Activated CD8-positive, alpha-beta memory T cell treated with anti-CD3 and anti-CD28 coated beads for 36 hours (primary cell): ENCODE measurements around the gene B3GALT2. TPM values are rescaled to one million over a fixed set of nuclear protein-coding genes. Genes with fewer than 3 reads are reported as not detected.
"Not testable (repeated sequence)": the region's sequence is repeated elsewhere in the genome, so short reads cannot be mapped to it uniquely, and the experiment has no call there.

ENCODE experiments used
- CTCF ChIA-PET: fragments of 350-600 bp; sonication (Branson Sonifier 250); formaldehyde crosslinking; loops from one replicate; lab custom pipeline; 2021; ENCODE audit warnings: antibody characterized with exemption; lab: Charles Lee
- POLR2A ChIA-PET: fragments of 350-600 bp; sonication (Branson Sonifier 250); formaldehyde crosslinking; loops from one replicate; lab custom pipeline; 2021; ENCODE audit warnings: antibody characterized with exemption; lab: Charles Lee
- total RNA-seq, 2 experiments: library from RNA; stranded (reverse); gene quantifications; one replicate each; pipeline ENCODE4 v1.2.3, GENCODE V29; 2021

The B3GALT2 gene, protein sequence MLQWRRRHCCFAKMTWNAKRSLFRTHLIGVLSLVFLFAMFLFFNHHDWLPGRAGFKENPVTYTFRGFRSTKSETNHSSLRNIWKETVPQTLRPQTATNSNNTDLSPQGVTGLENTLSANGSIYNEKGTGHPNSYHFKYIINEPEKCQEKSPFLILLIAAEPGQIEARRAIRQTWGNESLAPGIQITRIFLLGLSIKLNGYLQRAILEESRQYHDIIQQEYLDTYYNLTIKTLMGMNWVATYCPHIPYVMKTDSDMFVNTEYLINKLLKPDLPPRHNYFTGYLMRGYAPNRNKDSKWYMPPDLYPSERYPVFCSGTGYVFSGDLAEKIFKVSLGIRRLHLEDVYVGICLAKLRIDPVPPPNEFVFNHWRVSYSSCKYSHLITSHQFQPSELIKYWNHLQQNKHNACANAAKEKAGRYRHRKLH
- under 1 TPM; 0.13 TPM for total RNA-seq

DNA sequence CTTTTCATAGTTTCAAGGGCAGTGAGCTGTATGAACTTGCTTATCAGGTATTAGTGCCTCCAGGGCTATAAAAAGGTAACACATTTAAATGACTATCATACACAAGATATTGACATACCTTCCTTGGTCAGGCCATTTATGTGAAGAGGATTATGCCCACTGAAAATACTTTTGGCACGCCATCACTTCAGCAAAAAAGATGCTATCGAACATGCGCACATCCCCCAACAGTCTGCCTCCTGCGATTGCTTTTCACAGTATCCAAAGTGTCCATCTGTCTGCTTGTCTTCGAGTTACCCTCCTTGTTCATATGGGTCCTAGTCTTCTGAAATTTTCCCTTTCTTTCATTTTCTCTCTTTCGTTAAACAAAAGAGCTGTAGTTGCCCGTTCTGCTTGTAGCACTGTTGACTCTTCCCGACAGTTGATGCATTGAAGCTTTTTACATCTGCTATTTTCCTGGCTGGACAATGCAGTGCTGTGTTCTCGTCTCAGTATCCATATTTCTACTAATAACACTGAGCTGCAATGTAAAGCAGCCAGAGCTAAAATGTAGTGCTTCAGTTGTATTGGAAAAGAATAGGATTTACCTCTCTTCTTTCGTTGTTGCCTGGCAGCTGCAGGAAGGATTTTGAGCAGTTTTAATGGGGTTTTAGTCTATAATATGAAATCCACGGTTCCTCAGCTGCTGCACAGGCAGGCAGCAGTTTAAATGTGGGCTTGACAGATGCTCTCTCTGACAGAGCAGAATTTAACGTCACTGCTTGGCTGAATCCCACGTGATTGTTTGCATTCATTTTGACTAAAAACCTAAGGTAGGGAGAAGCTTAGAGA lies at the start of gene B3GALT2:
B3GALT2 (minus strand) TSS at position 713 of the 831 bp plus-strand sequence. CDS start 5,051 bp downstream, outside the sequence.
- CTCF ChIA-PET: no interaction called here
- POLR2A ChIA-PET: interaction anchor here (0.8 kb wide), 1 partner anchor 82 kb away, joined by 4 read pairs; no protein-coding TSS in a partner anchor

DNA sequence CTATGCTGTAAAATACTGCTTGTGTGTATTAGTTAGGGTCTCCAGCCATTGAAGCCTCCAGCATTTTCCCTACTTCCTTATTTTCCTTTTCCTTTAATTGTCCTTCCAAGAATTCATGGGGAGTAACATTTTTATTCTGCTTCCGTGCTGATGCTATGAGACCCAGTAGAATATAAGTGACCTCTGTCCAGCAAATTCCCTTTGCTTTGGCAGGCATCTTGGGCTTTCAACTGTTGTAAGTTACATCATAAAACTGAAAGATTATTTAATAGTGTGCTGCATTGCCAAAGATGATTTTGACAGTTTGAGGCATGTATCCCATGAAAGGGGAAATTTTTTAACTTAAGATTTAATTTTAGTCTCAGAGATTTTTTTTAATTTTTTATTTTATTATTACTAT lies 48.1 kb upstream of the B3GALT2 start:
- ChIA-PET POLR2A (no interaction called here), CTCF (no interaction called here)

DNA sequence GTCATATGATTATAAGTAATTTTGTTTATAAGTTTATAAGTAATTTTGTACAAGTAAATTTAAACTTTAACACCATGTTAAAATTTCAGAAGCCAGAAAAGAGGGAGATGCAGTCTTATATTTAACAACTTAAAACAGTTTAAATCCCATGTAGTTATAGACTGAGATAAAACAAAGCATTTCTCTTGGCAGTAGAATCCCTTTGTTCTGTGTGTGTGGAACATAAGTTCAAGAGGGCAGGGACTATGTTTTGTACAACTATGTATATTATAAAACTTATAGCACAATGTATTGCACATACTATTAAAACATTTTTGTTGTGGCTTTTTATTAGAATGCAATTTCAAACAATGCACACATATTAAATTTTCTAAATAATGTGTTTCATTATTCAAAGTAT lies 44.7 kb upstream of the B3GALT2 start:
- POLR2A ChIA-PET, CTCF ChIA-PET: not testable (repeated sequence)

DNA sequence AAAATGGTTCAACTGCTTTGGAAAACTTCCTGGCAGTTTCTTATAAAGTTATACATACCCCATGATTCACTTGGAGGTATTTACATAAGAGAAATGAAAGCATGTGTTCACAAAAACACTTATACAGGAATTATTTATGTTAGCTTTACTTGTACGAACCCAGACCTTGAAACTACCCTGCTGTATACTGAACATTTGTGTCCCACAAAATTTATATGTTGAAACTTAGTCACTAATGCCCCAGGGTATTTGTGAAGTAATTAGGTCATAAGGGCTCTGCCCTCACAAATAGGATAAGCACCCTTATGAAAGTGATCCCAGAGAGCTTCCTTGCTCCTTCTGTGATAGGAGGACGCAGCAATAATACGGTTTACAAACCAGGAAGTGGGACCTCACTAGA lies 42.7 kb upstream of the B3GALT2 start:
- POLR2A ChIA-PET: no interaction called here
- CTCF ChIA-PET: no interaction called here

DNA sequence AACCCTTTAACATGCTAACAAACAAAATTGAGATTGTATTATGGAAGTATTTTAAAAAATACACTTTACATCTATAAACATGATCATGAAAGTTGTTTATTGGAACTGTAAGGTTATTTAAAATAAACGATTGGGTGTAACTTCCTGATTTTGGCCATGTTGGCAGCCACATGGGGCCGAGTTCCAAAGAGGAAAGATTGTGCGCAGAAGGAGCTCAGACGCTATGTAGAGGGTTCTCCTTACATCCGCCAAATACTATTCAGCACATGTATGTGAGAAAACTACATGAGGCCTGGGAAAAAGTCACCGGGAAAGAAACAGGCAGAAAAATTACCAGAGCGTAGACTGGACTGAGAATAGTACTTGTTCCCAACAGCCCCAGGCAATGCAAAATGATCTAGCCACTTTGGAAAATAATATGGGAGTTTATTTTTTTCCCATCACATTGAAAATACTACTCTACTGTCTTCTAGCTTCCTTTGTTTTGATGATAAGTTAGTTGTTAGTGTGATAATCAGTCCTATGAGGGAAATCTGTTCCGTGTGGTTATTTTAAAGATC lies 35.7 kb upstream of the B3GALT2 start:
- CTCF ChIA-PET: no interaction called here

DNA sequence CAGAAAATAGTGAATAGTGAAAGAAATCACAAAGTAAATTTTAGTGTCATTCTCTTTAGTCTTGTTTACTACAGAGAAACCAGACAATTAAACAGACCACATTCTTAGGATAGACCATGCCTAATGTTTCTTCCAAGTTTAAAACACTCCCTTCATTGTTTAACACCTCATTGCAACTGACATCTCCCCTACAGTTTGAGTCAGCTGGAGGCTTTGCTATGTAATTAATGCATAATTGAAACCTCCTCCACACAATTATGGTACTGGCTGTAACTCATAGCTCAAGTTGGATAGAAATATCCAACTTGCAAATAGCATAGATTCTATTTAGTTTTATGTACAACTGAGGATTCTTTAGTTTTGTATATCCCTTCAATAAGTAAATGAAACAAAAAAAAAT lies 35.2 kb upstream of the B3GALT2 start:
- CTCF ChIA-PET: no interaction called here
- POLR2A ChIA-PET: no interaction called here

More for the DNA sequence above, 35.7 kb upstream of the B3GALT2 start:
- POLR2A ChIA-PET: interaction anchor here (0.5 kb wide), 1 partner anchor 124 kb away, joined by 6 read pairs; no protein-coding TSS in a partner anchor

DNA sequence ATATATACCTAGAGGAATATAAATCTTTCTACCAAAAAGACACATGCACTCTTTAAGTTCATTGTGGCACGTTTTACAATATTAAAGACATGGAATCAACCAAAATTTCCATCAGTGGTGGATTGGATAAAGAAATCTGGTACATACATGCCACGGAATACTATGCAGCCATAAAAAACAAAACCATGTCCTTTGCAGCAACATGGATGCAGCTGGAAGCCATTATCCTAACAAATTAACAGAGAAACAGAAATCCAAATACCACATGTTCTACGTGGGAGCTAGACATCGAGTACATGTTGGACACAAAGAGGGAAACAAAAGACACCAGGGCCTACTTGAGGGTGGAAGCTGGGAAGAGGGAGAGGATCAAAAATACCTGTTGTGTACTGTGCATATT lies 33.0 kb upstream of the B3GALT2 start:
- POLR2A ChIA-PET: no interaction called here
- CTCF ChIA-PET: no interaction called here

DNA sequence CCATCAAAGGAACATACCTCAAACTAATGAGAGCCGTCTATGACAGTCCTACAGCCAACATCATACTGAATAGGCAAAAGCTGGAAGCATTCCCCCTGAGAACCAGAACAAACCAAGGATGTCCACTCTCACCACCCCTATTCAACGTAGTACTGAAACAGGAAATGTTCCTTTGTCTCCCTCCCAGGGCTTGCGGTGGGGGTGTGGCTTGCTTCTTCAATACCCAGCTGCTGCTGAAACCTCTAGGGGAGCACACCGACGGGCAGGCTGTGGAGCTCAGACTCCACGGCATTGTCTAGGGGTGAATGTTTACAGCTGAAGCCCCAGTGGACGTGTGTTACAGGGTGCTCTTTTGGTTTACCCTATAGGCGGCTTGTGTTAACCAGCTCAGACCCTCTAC lies 30.5 kb upstream of the B3GALT2 start:
- ChIA-PET CTCF (no interaction called here), POLR2A (no interaction called here)

DNA sequence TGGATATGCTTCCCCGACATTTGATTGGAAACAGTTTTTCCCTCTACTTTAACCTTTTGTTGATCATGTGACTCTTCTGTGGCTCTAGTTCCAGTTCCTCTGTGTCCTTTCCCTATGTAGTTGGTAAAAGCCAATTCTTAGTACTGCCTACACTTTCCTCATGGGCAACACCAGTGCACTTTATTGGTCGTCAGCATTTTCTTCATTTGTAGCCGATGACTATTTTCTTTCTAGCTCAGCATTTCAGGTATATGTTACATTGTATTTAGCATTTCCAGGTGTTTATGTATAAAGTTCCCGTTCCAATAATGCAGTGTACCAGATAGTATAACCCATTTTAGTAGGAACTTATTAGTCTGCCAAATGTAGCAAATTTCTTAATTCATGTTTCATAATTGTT lies 27.6 kb upstream of the B3GALT2 start:
- CTCF ChIA-PET: no interaction called here

DNA sequence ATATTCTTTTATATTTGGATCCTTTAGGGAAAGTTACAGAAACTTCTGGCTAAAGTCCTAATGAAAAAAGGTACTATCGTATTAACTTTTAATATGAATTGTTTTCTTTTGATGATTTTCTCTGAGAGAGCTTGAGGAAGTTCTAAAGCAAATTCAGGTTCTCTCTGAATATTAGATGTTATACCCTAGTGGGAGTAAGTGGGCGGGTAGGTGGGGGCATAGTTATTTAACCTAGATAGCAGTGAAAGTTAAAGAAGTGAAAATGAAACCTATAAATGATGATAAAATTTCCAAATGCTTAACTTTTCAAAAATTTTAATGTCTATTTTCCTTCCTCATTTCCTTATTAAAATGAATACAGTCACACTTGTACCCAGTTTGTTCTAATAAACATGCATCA lies 26.2 kb upstream of the B3GALT2 start:
- POLR2A ChIA-PET: no interaction called here
- CTCF ChIA-PET: no interaction called here

More for the DNA sequence above, 27.6 kb upstream of the B3GALT2 start:
- POLR2A ChIA-PET: no interaction called here

DNA sequence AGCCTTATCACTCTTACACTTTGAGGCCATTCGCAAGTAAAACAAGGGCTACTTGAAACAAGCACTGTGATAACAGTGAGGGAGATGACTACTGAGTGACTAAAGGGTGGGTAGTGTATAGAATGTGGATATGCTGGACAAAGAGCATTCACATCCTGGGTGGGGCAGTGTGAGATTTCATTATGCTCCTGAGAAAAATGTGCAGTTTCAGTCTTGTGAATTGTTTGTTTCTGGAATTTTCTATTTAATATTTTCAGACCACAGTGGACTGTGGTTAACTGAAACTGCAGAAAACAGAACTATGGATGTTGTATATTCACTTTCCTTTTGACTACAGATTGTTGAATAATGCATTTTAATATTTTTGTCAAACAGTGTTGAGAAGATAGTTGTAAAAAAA lies 25.1 kb upstream of the B3GALT2 start:
- CTCF ChIA-PET: no interaction called here
- POLR2A ChIA-PET: no interaction called here

DNA sequence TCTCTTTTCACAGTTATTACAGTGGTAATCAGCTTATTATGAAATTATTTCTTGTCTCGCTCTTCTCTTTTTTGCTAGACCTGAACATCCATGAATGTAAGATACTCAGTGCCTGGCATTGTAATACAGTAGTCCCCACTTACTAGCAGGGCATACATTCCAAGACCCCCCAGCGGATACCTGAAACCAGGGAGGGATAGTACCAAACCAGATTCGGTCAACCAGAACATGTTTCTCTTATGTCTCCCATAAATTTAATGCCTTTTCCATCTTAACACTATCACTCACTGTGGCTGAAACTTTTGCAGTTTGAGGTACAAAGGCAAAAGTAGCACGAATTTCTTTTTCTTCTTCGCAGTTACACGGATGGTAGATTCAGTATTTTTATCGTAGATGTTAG lies 24.6 kb upstream of the B3GALT2 start:
- POLR2A ChIA-PET: no interaction called here
- CTCF ChIA-PET: no interaction called here

DNA sequence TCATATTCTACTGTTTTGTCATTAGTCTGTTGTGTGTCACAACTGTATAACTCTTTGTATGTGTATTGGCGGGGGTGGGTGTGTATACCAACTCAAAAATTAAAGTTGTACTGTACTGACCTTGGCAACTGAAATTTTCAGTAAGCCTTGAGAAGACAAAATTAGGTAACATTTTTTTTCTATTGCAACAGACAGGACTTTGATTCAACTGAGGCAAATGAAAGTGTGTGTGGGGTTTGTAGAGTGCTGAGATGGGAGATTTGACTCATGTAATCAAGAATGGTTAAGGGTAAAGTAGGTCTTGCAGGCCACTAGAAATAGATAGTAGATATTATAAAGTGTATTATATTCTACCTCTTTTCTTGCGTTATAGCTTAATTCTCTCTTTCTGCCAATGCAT lies 14.6 kb upstream of the B3GALT2 start:
- ChIA-PET POLR2A (no interaction called here), CTCF (no interaction called here)

DNA sequence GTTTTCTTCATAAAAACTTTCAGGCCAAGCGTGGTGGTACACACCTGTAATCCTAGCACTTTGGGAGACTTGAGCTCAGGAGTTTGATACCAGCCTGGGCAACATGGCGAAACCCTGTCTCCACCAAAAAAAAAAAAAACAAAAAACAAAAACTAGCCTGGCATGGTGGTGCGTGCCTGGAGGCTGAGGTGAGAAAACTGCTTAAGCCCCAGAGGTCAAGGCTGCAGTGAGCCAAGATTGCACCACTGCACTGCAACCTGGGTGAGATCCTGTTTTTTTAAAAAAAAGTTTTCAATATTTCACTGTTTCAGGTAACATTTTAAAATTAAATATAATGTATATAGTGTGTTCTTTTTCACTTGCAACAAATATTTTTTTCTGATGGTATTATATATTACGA lies 13.5 kb upstream of the B3GALT2 start:
- CTCF ChIA-PET: no interaction called here

DNA sequence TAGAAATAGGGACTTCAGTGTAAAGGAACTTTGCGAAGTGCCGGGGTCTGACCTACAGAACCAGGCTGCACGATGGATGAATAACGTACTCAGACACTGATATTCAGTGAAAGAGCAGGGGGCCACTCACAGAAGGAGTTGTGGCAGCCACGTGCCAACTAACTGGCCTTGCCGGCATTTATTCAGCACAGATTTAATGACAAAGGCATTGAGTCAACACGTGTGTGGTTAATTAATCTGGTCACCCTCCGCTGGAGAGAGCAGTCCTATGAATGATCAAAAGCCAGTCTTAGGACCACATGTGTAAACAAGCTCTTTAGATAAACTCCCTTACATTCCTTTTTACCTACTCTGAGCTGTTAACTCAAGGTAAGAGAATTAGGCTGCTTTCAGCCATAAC lies 6.2 kb upstream of the B3GALT2 start:
- ChIA-PET CTCF (no interaction called here), POLR2A (no interaction called here)

More for the DNA sequence above, 13.5 kb upstream of the B3GALT2 start:
- POLR2A ChIA-PET: no interaction called here

DNA sequence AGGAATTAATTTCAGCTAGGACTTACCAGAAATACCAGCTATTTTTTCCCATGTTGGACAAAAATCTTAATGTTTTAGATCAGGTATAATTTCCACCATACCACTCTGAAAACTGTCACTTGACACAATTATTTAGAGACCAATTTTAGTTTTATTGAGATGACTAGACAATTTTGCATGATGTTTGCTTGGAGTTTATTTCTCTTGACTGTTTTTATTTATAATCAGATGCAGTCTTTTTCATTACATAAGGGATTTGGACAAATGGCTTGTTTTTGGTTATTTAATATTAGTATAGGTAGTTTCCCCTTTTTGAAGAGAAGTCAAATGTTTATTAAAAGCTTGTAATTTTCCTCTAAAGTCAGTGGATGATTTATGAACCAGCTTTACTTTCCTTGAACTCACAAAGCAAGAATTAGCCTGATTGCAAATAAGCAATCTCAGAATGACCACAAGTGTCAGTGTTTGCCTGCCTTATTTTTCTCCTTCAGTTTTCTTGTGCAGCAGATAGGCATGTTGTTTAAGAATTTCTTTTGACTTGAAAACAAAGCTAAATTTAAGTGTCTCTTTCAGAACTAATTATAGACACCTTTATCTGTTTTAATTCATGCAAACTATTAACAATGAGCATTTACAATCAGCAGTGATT lies 3.8 kb upstream of the B3GALT2 start:
- CTCF ChIA-PET: no interaction called here
- POLR2A ChIA-PET: no interaction called here

DNA sequence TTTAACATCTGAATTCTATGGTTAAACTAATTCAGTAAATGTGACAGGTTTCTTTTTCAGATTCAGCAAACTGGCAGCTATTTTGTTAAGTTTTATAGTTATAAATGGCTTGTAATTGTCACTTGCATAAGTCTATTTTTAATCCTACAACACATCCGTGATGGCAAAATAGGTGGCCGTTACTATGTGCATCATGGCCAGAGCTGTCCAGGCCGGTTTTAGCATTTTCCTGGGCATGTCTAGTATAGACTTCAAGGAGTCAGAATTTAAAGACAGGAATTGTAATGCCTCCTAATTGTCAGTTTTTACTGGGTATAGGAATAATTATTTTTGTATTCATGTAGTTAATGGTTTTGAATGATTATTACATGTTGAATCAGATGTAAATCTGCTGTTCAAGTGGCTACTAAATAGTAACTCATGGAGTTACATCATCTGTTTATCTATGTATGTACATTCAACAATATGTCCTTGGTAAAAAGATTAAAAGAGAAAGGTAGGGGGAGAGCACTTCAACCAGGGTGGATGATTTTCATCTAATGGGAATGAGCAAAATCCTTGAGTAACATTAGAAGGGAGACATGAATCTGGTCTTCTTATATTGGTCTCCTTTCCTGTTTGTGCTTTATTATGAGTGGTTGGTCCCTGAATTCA lies 3.2 kb upstream of the B3GALT2 start:
- CTCF ChIA-PET: no interaction called here
- POLR2A ChIA-PET: no interaction called here

DNA sequence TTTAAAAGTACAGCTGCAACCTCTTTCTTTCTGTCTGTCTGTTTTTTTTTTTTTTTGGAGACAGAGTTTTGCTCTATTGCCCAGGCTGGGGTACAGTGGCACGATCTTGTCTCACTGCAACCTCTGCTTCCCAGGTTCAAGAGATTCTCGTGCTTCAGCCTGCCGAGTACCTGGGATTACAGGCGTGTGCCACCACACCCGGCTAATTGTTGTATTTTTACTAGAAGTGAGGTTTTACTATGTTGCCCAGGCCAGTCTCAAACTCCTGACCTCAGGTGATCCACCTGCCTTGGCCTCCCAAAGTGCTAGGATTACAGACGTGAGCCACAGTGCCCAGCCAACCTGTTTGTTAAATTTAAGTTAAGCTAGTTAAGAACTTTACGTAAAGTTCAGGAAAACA lies 2.5 kb upstream of the B3GALT2 start:
- CTCF ChIA-PET, POLR2A ChIA-PET: not testable (repeated sequence)

DNA sequence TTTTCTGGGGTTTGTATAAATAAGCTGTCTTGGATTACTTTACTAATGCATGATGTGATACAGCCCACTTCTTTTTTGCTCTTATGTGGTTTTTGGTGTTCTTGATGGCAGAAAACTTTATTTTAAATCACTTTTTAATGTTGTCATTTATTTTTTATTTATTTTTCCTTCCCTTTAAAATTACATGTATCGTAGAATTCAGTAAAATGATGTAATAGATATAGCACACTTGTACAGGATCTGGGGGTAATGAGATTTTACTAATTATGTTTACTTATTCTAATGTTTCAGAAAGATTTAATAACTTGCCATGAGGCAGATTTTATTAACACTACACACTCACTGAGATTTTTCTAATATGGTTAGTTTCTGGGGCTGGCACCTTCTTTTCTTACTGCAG lies 701 bp upstream of the B3GALT2 start:
- POLR2A ChIA-PET: no interaction called here
- CTCF ChIA-PET: no interaction called here
